ENCODE data around the gene SNX33.

Gene SNX33

DNA sequence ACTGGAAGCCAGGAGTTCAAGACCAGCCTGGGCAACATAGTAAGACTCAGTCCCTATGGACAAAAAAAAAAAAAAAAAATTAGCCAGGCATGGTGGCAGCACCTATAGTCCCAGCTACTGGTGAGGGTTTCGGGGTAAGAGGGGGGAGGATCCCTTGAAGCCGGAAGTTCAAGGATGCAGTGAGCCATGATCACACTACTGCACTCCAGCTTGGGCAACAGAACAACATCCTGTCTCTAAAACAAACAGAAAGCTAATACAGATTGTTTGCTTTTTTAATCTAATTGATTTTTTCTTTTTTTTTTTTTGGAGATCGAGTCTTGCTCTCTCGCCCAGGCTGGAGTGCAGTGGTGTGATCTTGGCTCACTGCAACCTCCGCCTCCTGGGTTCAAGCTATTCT is 6.1 kb upstream of the SNX33 start:
- no peak for DNase-seq

GRCh38 chr15:75644376-75644775 is 3.3 kb upstream of the SNX33 start:
- DNase-seq = no peak

- DNase-seq = no peak
Observed at GRCh38 chr15:75646112-75646943, 1.4 kb upstream of the SNX33 start.

GRCh38 chr15:75646944-75647364 is 758 bp upstream of the SNX33 start:
- DNase-seq = no peak

- DNase-seq = no peak
Observed at GRCh38 chr15:75648156-75649000, 666 bp downstream of the SNX33 start.

GRCh38 chr15:75649045-75649761 is 1.5 kb downstream of the SNX33 start:
- no peak for DNase-seq

DNA sequence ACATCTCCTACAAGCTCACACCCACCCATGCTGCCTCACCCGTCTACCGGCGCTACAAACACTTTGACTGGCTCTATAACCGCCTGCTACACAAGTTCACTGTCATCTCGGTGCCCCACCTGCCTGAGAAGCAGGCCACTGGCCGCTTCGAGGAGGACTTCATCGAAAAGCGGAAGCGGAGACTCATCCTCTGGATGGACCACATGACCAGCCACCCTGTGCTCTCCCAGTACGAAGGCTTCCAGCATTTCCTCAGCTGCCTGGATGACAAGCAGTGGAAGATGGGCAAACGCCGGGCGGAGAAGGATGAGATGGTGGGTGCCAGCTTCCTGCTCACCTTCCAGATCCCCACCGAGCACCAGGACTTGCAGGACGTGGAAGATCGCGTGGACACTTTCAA is 2.1 kb downstream of the SNX33 start:
- no peak for DNase-seq

DNA sequence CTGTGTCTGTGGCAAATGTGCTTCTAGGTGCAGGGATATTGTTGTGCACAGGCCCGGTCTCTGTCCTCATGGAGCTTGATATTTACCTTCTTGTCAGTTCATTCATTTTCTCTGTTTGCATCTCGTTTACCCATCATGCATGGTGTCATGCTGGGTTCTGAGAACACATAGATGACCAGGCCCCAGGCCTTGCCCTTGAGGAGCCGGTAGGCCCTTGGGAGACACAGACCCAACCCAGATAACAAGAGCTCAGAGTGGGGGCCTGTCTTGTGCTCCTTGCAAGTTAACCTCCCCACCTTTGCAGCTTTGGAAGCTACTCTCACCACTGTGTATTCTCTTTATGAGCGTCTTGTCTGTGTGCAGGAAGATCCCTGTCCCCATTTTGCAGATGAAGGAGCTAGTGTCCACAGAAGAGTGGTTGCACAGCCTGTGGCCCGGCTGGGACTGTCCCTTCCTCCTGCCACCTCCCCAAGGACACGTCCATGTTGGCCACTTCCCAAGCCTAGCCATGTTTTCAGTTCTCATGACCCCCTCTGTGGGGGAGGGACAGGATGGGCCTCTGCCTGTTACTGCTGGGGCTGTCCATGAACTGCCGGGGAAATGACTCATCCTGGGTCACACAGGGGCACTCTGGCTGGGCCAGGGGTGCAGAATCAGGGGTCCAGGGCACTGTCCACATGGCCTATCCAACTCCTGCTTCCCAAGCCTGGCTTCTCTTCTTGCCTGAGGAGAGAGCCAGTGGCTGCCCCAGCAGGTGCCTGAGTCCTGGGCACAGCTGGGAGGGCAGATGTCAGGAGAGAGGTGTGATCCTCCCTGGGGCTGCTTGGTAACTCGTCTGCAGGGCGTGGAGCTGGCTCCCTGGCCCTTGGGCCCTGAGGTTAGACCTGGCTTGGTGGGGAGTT is 3.4 kb downstream of the SNX33 start:
- DNase-seq = no peak

DNA sequence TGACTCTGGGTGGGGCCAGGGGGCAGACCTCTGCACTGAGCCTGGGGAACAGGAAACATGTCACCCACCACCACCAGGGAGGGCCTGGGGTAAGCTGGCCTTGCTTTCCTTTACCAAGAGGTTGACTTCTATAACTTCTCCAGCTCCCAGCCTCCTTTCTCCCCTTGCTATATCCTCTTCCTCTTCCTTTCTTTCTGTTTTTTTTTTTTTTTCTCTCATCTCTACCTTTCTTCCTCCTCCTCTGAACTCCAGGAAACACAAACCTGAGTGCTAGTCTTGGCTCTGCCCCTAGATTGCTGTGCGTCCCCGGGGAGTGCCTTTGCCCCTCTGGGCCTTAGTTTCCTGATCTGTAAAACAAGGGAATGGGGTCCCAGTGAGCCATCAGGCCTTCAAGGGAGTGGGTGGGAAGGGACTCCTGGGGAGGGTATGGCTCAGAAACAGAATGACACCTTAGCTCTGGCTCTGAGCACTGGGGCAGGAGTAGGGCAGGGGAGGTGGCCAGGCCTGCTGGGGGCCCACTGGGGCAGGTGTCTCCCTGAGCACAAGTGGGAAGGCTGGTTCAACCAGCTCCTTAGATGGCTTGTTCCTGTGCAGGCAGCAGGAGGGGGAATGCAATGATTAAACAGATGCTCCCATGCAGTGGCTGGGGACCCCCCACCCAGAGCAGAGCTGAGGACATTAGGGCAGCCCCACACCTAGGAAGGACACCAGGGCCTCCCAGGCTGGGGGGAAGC is 4.3 kb downstream of the SNX33 start:
- DNase-seq = no peak

DNA sequence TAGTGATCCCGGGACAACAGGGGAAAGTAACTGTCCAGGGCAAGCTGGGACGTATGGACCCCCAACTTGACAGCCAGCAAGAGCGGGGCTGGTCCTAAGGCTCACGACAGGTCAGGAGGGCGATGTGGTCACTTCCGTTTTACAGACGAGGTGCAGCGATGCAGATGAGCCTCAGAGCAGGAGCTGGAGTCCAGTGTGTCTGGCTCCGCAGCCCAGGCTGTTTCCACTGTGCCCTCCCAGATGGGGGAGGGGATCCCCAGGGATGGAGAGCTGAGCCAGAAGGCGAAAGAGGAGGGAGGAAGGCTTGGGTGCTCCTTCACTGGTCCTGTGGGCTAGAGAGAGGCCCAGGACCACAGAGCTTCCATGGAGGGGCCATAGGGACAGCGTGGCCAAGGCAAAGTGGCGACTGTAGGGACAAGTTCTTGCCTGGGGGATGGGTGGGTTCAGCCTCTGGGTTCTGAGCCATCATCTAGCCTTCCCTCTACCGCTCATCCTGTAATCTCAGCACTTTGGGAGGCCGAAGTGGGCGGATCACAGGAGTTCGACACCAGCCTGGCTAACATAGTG is 5.7 kb downstream of the SNX33 start:
- no peak for DNase-seq

DNA sequence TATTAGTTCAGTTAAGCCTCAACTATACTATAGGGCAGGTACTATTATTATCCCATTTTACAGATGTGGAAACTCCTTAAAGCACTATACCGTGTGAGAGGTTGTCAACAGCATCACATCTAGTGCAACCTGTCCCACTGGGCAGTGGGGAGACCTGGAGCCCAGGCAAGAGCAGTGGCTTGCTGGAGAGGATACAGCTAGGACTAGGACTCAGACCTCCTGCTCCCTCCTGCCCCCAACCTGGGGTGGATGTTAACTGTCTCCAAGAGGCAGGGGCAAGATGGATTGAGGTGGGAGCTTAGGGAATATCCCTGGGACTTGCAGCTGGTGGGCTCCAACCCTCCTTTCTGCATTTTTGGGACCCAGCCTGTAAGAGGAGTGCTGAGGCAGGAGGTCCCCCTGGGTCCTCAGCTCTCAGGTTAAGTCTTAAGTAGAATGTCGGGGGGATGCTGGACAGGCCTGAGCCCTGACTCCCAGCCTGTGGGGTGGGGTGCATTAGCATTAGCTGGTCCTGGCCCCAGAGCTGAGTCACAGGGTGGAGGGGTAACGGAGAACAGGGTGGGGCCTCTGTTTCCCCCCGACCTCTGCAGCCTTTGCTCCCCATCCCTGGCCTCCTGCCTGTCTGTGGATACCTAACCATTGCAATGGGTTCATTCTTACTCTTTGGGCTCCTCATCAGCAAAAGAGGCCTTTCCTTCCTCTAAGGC is 6.6 kb downstream of the SNX33 start:
- DNase-seq = no peak

- no peak for DNase-seq
Observed at GRCh38 chr15:75655931-75656330, 8.2 kb downstream of the SNX33 start.

GRCh38 chr15:75656331-75656730 is 8.6 kb downstream of the SNX33 start:
- DNase-seq = no peak

DNA sequence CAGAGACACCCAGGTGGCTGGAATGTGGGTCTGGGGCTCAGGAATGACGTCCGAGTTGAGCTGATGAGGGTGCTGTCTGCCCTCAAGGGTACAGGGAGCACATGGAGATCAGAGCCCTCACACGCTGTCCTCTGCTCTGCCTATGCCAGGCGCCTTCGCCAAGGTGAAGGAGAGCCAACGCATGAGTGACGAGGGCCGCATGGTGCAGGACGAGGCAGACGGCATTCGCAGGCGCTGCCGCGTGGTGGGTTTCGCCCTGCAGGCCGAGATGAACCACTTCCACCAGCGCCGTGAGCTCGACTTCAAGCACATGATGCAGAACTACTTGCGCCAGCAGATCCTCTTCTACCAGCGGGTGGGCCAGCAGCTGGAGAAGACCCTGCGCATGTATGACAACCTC is 9.1 kb downstream of the SNX33 start:
- DNase-seq = no peak

DNA sequence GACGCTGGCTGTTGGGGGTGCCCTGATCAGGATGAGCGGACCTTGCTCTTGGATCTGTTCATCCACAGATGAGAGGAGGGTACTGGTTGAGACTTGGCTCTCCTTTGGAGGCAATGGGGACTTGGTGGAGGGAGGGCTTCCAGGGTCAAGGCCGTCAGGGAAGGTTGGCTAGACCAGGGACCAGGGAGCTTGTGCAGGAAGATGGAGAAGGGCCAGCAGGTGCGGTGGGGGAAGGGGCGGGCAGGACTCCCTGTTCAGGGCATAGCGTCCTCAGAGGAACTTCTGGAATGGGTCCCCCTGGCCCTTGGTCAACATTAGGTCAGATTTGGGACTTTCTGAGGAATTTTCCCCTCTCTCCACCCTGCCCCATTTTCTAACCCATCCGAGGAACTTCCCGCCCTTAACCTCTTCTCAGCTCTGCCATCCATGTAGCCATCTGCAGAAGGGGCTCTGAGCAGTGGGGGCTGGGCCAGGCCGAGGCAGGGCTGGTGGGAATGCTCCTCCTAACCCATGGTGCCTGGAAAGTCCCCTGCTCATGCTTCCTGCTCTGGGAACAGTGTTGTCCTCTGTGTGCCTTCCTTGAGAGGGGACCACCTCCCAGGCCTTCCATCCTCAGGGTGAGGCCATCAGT is 11.5 kb downstream of the SNX33 start:
- DNase-seq = no peak

- DNase-seq = no peak
Observed at GRCh38 chr15:75659928-75660645, 12.4 kb downstream of the SNX33 start.

DNA sequence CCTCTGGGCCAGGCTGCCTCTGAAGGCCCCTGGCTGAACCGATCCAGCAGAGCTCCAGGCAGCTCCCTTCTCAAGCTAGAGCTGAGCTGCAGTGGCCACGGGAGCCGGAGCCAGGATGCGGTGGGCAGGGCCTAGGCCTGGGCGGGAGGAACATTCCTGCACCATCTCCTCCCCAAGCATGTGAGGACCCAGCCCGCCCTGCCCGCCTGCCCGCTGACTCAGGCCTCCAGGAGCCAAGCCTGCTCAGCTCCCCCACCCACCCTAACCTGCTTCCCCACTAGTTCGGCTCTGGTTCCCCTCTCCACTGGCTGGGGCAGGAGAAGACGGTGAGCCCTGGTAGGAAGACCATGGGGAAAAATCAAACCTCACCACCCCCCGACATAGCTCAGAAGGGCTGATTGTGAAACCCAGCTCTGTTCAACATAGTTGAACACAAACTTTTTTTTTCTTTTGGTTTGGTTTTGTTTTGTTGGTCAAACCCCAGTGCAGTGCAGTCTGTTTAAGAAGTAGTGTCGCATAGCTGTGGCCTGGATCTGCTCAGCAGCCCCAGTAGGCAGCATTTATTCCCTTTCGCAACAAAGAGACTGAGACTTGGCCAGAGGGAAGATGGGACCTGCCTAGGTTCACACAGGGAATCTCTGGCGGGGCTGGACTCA is 13.5 kb downstream of the SNX33 start:
- DNase-seq = no peak

GRCh38 chr15:75661756-75662140 is 14.0 kb downstream of the SNX33 start:
- DNase-seq = no peak

Data from SIG-M5 (cell line).